ENCODE data around the gene CNGA4. TPM values are rescaled to one million over a fixed set of nuclear protein-coding genes. Genes with fewer than 3 reads are reported as not detected.

The CNGA4 gene
- total and polyA plus RNA-seq, 2 donors (not counting 1 experiment from before 2014, with no cell fraction given): 0.79 to 1.9 TPM

DNA sequence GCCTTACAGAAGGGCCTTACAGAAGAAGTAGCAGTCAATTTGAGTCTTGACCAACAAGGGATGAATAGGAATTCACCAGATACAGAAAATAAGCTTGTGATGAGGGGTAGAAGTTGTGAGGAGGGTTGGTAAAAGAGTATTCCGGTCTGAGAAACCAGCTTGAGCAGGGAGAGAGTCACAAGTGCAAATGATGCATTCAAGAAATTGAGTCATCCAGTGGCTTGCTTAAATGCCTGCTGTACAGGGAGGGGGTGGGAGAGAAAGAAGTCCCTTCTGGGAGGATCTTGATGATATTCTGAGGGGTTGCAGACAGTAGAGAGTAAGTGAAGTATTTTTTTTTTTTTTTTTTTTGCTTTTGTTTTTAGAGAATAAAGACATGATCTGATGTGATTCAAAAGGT, 29.9 kb downstream of the CNGA4 start:
- no peak for TF ChIP-seq EZH2 (IDR thresholded peaks at IDR 0.05; ENCODE audit: borderline replicate concordance, insufficient read depth, low read depth, low read length, poor library complexity, severe bottlenecking)
- TF ChIP-seq, protein P1, sequence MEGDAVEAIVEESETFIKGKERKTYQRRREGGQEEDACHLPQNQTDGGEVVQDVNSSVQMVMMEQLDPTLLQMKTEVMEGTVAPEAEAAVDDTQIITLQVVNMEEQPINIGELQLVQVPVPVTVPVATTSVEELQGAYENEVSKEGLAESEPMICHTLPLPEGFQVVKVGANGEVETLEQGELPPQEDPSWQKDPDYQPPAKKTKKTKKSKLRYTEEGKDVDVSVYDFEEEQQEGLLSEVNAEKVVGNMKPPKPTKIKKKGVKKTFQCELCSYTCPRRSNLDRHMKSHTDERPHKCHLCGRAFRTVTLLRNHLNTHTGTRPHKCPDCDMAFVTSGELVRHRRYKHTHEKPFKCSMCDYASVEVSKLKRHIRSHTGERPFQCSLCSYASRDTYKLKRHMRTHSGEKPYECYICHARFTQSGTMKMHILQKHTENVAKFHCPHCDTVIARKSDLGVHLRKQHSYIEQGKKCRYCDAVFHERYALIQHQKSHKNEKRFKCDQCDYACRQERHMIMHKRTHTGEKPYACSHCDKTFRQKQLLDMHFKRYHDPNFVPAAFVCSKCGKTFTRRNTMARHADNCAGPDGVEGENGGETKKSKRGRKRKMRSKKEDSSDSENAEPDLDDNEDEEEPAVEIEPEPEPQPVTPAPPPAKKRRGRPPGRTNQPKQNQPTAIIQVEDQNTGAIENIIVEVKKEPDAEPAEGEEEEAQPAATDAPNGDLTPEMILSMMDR (IDR thresholded peaks at IDR 0.05): no peak
- Histone ChIP-seq H2AFZ (ENCODE audit: insufficient read depth, low read depth, low read length, poor library complexity, severe bottlenecking) (no peak overlapping the region), H3K4me2 (replicated peaks; ENCODE audit: low read depth, low read length, poor library complexity, severe bottlenecking) (no peak overlapping the region), H3K4me1 (ENCODE audit: control insufficient read depth in 2 of 2, insufficient read depth in 2 of 2, low read length in 2 of 2) (no peaks in the 10 kb centered on the region), H3K36me3 (replicated peaks in 1 of 2; ENCODE audit: control extremely low read depth in 1 of 2, control insufficient read depth in 1 of 2, extremely low read depth in 1 of 2, insufficient read depth in 2 of 2, low read length in 1 of 2) (no peaks in the 10 kb centered on the region), H3K9me3 (ENCODE audit: control extremely low read depth in 1 of 3, control insufficient read depth in 2 of 3, insufficient read depth in 1 of 3, low read length in 2 of 3) (peaks cover 0 to 9% (median 0%) of the 10 kb centered on the region in 3 donors), H3K79me2 (ENCODE audit: control insufficient read depth, insufficient read depth, low read length) (no peaks in the 10 kb centered on the region), H3K4me3 (ENCODE audit: control extremely low read depth in 1 of 5, extremely low read depth in 1 of 5, insufficient read depth in 1 of 5, low read depth in 2 of 5, low read length in 4 of 5) (no peak overlapping the region), H3K27me3 (replicated peaks in 1 of 4; ENCODE audit: control extremely low read depth in 1 of 4, control insufficient read depth in 3 of 4, insufficient read depth in 4 of 4, low read length in 3 of 4) (peaks cover 0 to 10% (median 4%) of the 10 kb centered on the region in 4 experiments), H3K9ac (ENCODE audit: low read length) (no peak overlapping the region), H3K27ac (ENCODE audit: low read length in 2 of 2) (no peak overlapping the region), H4K20me1 (ENCODE audit: control insufficient read depth, insufficient read depth, low read length, poor library complexity, severe bottlenecking) (no peaks in the 10 kb centered on the region)
- no peak for DNase-seq
- ATAC-seq (ENCODE audit: low read depth): no peak
- intact Hi-C loops (cut with micrococcal nuclease): no loop called here
- no peak overlapping the region for H3K27ac Mint-ChIP-seq
- no peaks in the 10 kb centered on the region for H3K9me3 Mint-ChIP-seq (ENCODE audit: insufficient read depth)
- H3K4me3 Mint-ChIP-seq: no peak overlapping the region
- H3K27me3 Mint-ChIP-seq: peaks cover 37% of the 10 kb centered on the region
- H3K4me1 Mint-ChIP-seq: no peaks in the 10 kb centered on the region
- CTCF ChIA-PET: interaction anchor here (0.8 kb wide), 1 partner anchor 8 kb away, joined by 3 read pairs; no protein-coding TSS in a partner anchor
- WGBS (ENCODE audit: insufficient coverage): 88% methylated on average over 1 of the region's 1 CpG
- POLR2A ChIA-PET: no interaction called here

DNA sequence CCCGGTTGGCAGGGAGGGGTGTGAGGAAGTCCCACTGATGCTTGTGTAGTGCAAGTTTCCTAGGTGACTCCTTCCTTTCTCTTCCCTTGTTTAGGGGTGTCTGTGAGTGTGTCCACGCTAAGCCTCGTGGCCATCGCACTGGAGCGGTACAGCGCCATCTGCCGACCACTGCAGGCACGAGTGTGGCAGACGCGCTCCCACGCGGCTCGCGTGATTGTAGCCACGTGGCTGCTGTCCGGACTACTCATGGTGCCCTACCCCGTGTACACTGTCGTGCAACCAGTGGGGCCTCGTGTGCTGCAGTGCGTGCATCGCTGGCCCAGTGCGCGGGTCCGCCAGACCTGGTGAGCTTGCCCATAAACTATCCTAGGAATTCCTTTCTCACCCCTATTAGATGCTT, 31.1 kb downstream of the CNGA4 start:
- Histone ChIP-seq H3K4me3 (ENCODE audit: control extremely low read depth in 1 of 5, extremely low read depth in 1 of 5, insufficient read depth in 1 of 5, low read depth in 2 of 5, low read length in 4 of 5) (no peak overlapping the region), H3K4me2 (replicated peaks; ENCODE audit: low read depth, low read length, poor library complexity, severe bottlenecking) (no peak overlapping the region), H3K27ac (ENCODE audit: low read length in 2 of 2) (no peak overlapping the region), H3K9ac (ENCODE audit: low read length) (no peak overlapping the region), H3K9me3 (ENCODE audit: control extremely low read depth in 1 of 3, control insufficient read depth in 2 of 3, insufficient read depth in 1 of 3, low read length in 2 of 3) (peaks cover 0 to 9% (median 0%) of the 10 kb centered on the region in 3 donors), H2AFZ (ENCODE audit: insufficient read depth, low read depth, low read length, poor library complexity, severe bottlenecking) (no peak overlapping the region), H4K20me1 (ENCODE audit: control insufficient read depth, insufficient read depth, low read length, poor library complexity, severe bottlenecking) (no peaks in the 10 kb centered on the region), H3K36me3 (replicated peaks in 1 of 2; ENCODE audit: control extremely low read depth in 1 of 2, control insufficient read depth in 1 of 2, extremely low read depth in 1 of 2, insufficient read depth in 2 of 2, low read length in 1 of 2) (no peaks in the 10 kb centered on the region), H3K4me1 (ENCODE audit: control insufficient read depth in 2 of 2, insufficient read depth in 2 of 2, low read length in 2 of 2) (no peaks in the 10 kb centered on the region), H3K27me3 (replicated peaks in 1 of 4; ENCODE audit: control extremely low read depth in 1 of 4, control insufficient read depth in 3 of 4, insufficient read depth in 4 of 4, low read length in 3 of 4) (peaks cover 0 to 10% (median 4%) of the 10 kb centered on the region in 4 experiments), H3K79me2 (ENCODE audit: control insufficient read depth, insufficient read depth, low read length) (no peaks in the 10 kb centered on the region)
- intact Hi-C loops (cut with micrococcal nuclease): no loop called here
- Mint-ChIP-seq H3K4me1 (no peaks in the 10 kb centered on the region), H3K27me3 (peaks cover 39% of the 10 kb centered on the region), H3K27ac (no peak overlapping the region), H3K9me3 (ENCODE audit: insufficient read depth) (no peaks in the 10 kb centered on the region), H3K4me3 (no peak overlapping the region)
- no peak for DNase-seq
- no peak for ATAC-seq (ENCODE audit: low read depth)
- TF ChIP-seq, protein P1 (IDR thresholded peaks at IDR 0.05): no peak
- TF ChIP-seq EZH2 (IDR thresholded peaks at IDR 0.05; ENCODE audit: borderline replicate concordance, insufficient read depth, low read depth, low read length, poor library complexity, severe bottlenecking): no peak
- WGBS (ENCODE audit: insufficient coverage): 93% methylated on average over 23 of the region's 24 CpGs
- CTCF ChIA-PET: interaction anchor here (0.8 kb wide), 1 partner anchor 9 kb away, joined by 3 read pairs; no protein-coding TSS in a partner anchor
- POLR2A ChIA-PET: no interaction called here

All from B cell (primary cell).